OCI-LY1 (cell line): ENCODE data around the gene TAF11L5.
"Not testable (repeated sequence)": the region's sequence is repeated elsewhere in the genome, so short reads cannot be mapped to it uniquely, and the experiment has no call there.

ENCODE experiments used
- H2AFZ ChIP-seq: fragments of 200-600 bp; sonication (generic), shearing (Covaris generic); 2 replicates; pipeline ENCODE4 v1.6.0; 2014; ENCODE audit warnings: antibody characterized with exemption, mild to moderate bottlenecking, low read length
- H3F3A ChIP-seq: fragments of 200-600 bp; sonication (generic), shearing (Covaris generic); 2 replicates; pipeline ENCODE4 v1.6.0; 2014; ENCODE audit warnings: mild to moderate bottlenecking, antibody characterized with exemption, low read length, moderate library complexity; ENCODE audit not compliant: insufficient read depth
- H3K27ac ChIP-seq: fragments of 200-600 bp; sonication (generic); 2 replicates; pipeline ENCODE4 v1.5.1; 2014; ENCODE audit warnings: low read length, mixed run types, mild to moderate bottlenecking, low read depth; ENCODE audit not compliant: poor library complexity, severe bottlenecking
- H3K27me3 ChIP-seq: fragments of 200-600 bp; sonication (generic); 2 replicates; pipeline ENCODE4 v1.6.0; 2014; ENCODE audit warnings: antibody characterized with exemption, mild to moderate bottlenecking, low read length, moderate library complexity; ENCODE audit not compliant: insufficient read depth
- H3K36me3 ChIP-seq: fragments of 200-600 bp; sonication (generic); 2 replicates; pipeline ENCODE4 v1.6.1; 2014; ENCODE audit warnings: mild to moderate bottlenecking, antibody characterized with exemption, low read length, moderate library complexity, mixed read lengths; ENCODE audit not compliant: insufficient read depth
- H3K4me1 ChIP-seq: fragments of 200-600 bp; sonication (generic); 2 replicates; pipeline ENCODE4 v1.5.1; 2014; ENCODE audit warnings: mild to moderate bottlenecking, low read length, moderate library complexity; ENCODE audit not compliant: insufficient read depth, severe bottlenecking
- H3K4me2 ChIP-seq: fragments of 200-600 bp; sonication (generic), shearing (Covaris generic); 2 replicates; pipeline ENCODE4 v1.6.1; 2014; ENCODE audit warnings: low read length
- H3K4me3 ChIP-seq: fragments of 200-600 bp; sonication (generic); 2 replicates; pipeline ENCODE4 v1.5.1; 2014; ENCODE audit warnings: low read length, low read depth, mild to moderate bottlenecking, mixed read lengths; ENCODE audit not compliant: poor library complexity, severe bottlenecking
- H3K79me2 ChIP-seq: fragments of 200-600 bp; shearing (Covaris generic); 2 replicates; pipeline ENCODE4 v1.6.1; 2016; ENCODE audit warnings: mixed run types, low read length, mixed read lengths; ENCODE audit not compliant: insufficient read depth
- H3K9ac ChIP-seq: fragments of 200-600 bp; sonication (generic), shearing (Covaris generic); 2 replicates; pipeline ENCODE4 v1.6.1; 2014; ENCODE audit warnings: mild to moderate bottlenecking, low read length, mixed read lengths
- H3K9me2 ChIP-seq: fragments of 200-600 bp; sonication (generic), shearing (Covaris generic); 2 replicates; pipeline ENCODE4 v1.6.1; 2014; ENCODE audit warnings: low read depth, mild to moderate bottlenecking, low read length, mixed read lengths
- H3K9me3 ChIP-seq: fragments of 200-600 bp; shearing (Covaris generic); 2 replicates; pipeline ENCODE4 v1.6.1; 2014; ENCODE audit warnings: low read length, mixed read lengths
- H4K20me1 ChIP-seq: fragments of 200-600 bp; sonication (generic), shearing (Covaris generic); 2 replicates; pipeline ENCODE4 v1.6.0; 2016; ENCODE audit warnings: mild to moderate bottlenecking, low read length; ENCODE audit not compliant: insufficient read depth
- EZH2 ChIP-seq: fragments of 200-600 bp; sonication (generic), shearing (Covaris generic); IDR thresholded peaks from 2 replicates; pipeline ENCODE4 v1.8.0; 2017; ENCODE audit warnings: borderline replicate concordance, mixed run types, mild to moderate bottlenecking, antibody characterized with exemption, low read length, moderate library complexity, mixed read lengths
- TF ChIP-seq, protein P1 (sequence below): fragments of 200-600 bp; sonication (generic), shearing (Covaris generic); IDR thresholded peaks from 2 replicates; pipeline ENCODE4 v1.5.1; 2017; ENCODE audit warnings: mild to moderate bottlenecking, antibody characterized with exemption, low read length, moderate library complexity, mixed read lengths

TAF11L5 gene

GRCh38 chr5:17492770-17493169, 32.3 kb upstream of the TAF11L5 start:
- Histone ChIP-seq H3K4me3 (no peak overlapping the region), H2AFZ (no peak overlapping the region), H3F3A (no peaks in the 10 kb centered on the region), H3K27ac (no peak overlapping the region), H3K79me2 (no peaks in the 10 kb centered on the region), H3K9me2 (no peaks in the 10 kb centered on the region), H3K4me2 (no peak overlapping the region), H3K9ac (no peak overlapping the region), H3K36me3 (no peaks in the 10 kb centered on the region), H3K27me3 (no peaks in the 10 kb centered on the region), H4K20me1 (no peaks in the 10 kb centered on the region), H3K9me3 (no peaks in the 10 kb centered on the region), H3K4me1 (no peaks in the 10 kb centered on the region)
- TF ChIP-seq EZH2, result no peak
- TF ChIP-seq, protein P1, sequence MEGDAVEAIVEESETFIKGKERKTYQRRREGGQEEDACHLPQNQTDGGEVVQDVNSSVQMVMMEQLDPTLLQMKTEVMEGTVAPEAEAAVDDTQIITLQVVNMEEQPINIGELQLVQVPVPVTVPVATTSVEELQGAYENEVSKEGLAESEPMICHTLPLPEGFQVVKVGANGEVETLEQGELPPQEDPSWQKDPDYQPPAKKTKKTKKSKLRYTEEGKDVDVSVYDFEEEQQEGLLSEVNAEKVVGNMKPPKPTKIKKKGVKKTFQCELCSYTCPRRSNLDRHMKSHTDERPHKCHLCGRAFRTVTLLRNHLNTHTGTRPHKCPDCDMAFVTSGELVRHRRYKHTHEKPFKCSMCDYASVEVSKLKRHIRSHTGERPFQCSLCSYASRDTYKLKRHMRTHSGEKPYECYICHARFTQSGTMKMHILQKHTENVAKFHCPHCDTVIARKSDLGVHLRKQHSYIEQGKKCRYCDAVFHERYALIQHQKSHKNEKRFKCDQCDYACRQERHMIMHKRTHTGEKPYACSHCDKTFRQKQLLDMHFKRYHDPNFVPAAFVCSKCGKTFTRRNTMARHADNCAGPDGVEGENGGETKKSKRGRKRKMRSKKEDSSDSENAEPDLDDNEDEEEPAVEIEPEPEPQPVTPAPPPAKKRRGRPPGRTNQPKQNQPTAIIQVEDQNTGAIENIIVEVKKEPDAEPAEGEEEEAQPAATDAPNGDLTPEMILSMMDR, result no peak

- Histone ChIP-seq H3K9me2 (no peaks in the 10 kb centered on the region), H3F3A (no peaks in the 10 kb centered on the region), H3K36me3 (no peaks in the 10 kb centered on the region), H3K4me1 (no peaks in the 10 kb centered on the region), H2AFZ (no peak overlapping the region), H3K9me3 (no peaks in the 10 kb centered on the region), H3K4me3 (no peak overlapping the region), H3K27ac (no peak overlapping the region), H3K27me3 (no peaks in the 10 kb centered on the region), H3K4me2 (no peak overlapping the region), H4K20me1 (no peaks in the 10 kb centered on the region), H3K9ac (no peak overlapping the region), H3K79me2 (no peaks in the 10 kb centered on the region)
- no peak for TF ChIP-seq EZH2
These were observed 27.6 kb upstream of the TAF11L5 start for GRCh38 chr5:17497446-17497845.

- not testable (repeated sequence) for H3K27ac ChIP-seq, H3K36me3 ChIP-seq, H3K79me2 ChIP-seq, H3K27me3 ChIP-seq, H2AFZ ChIP-seq, H3K4me3 ChIP-seq, H3K4me2 ChIP-seq, H4K20me1 ChIP-seq, H3K9me3 ChIP-seq, H3F3A ChIP-seq, H3K9me2 ChIP-seq, H3K4me1 ChIP-seq, H3K9ac ChIP-seq
These were observed 27.1 kb upstream of the TAF11L5 start, which contains the start of gene TAF11L2 for GRCh38 chr5:17497931-17498330. TSS of gene TAF11L2 (plus strand) at chr5:17498231.

- Histone ChIP-seq H3K27me3 (no peaks in the 10 kb centered on the region), H3K4me1 (no peaks in the 10 kb centered on the region), H3K9me3 (no peaks in the 10 kb centered on the region), H4K20me1 (no peaks in the 10 kb centered on the region), H3K36me3 (no peaks in the 10 kb centered on the region), H2AFZ (no peak overlapping the region), H3K27ac (no peak overlapping the region), H3K9ac (no peak overlapping the region), H3K79me2 (no peaks in the 10 kb centered on the region), H3K9me2 (no peaks in the 10 kb centered on the region), H3K4me3 (no peak overlapping the region), H3K4me2 (no peak overlapping the region), H3F3A (no peaks in the 10 kb centered on the region)
- no peak for TF ChIP-seq EZH2
- TF ChIP-seq, protein P1, result no peak
These were observed 13.2 kb upstream of the TAF11L5 start for GRCh38 chr5:17511775-17512325.

DNA sequence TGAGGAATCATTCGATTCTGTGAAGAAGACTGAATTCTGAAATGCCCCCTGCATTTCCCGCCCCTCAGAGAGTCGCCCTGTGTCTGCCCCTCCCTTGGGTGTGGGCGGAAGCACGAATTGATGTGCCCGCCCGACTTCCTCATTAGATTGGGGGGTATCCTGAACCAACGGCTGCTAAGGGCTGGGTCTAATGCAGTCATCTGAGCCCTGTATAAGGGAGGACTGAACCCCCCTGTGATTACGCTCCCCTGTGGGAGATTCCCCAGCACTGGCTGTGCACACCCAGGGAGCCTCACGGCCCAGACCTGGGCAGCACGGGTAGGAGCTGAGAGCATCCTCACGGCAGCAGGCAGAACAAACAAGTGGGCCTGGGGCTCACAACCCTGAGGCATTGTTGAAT, 7.5 kb upstream of the TAF11L5 start:
- not testable (repeated sequence) for H3K9me3 ChIP-seq, H3K4me3 ChIP-seq, H3K4me1 ChIP-seq, H2AFZ ChIP-seq, H3K36me3 ChIP-seq, H3F3A ChIP-seq, H3K27me3 ChIP-seq, H3K79me2 ChIP-seq, H3K27ac ChIP-seq, H4K20me1 ChIP-seq, H3K9ac ChIP-seq, H3K4me2 ChIP-seq, H3K9me2 ChIP-seq

GRCh38 chr5:17518067-17518466, 7.0 kb upstream of the TAF11L5 start, which contains the start of gene TAF11L3:
TSS of gene TAF11L3 (plus strand) at chr5:17518367.
- H3K36me3 ChIP-seq, H3K9ac ChIP-seq, H4K20me1 ChIP-seq, H3F3A ChIP-seq, H3K4me1 ChIP-seq, H3K27ac ChIP-seq, H3K9me2 ChIP-seq, H2AFZ ChIP-seq, H3K79me2 ChIP-seq, H3K4me2 ChIP-seq, H3K4me3 ChIP-seq, H3K27me3 ChIP-seq, H3K9me3 ChIP-seq: not testable (repeated sequence)
